GM18909 (cell line): ENCODE data around the gene RNF19B.

Source experiments
- ATAC-seq: cut with Tn5 transposase; IDR thresholded peaks from one replicate; pipeline ENCODE4 v1.9.1; 2021; ENCODE audit warnings: mild to moderate bottlenecking; ENCODE audit not compliant: unreplicated experiment, poor library complexity

RNF19B gene

DNA sequence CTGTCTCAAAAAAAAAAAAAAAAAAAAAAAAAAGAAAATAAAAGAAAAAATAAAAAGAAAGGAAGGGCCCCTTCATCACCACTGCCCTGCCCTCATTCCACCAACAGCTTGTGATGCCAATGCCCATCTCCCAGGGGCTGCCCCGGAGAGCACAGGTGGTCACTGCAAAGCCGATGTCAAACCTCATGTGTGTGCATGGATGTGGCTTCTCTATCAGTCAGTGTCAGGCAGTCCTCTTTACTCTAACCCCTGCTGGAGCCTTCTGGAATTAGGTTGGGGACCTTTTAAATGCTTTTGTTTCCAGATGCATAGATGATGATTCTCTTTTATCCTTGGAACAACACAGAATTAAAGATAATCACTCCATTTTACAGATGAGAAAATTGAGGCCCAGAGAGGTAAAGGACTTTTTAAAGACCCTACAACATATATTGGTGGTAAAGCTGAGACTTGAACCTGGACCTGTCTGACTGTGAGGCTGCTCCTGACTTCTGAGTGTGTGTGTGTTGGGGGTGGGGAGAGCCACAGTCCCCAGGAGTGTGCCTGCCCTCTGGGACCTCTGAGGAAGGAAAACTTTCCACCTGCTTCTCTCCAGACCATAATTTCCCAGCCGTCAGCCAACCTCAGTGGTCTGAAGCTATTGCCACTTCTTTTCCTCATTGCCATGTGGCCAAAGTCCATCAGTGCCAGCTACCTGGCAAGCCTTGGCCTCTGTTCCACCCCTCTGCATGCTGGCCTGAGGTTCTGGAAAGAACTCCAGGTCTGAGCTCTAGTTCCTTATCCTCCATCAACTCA lies 60.4 kb downstream of the RNF19B start:
- no peak for ATAC-seq

DNA sequence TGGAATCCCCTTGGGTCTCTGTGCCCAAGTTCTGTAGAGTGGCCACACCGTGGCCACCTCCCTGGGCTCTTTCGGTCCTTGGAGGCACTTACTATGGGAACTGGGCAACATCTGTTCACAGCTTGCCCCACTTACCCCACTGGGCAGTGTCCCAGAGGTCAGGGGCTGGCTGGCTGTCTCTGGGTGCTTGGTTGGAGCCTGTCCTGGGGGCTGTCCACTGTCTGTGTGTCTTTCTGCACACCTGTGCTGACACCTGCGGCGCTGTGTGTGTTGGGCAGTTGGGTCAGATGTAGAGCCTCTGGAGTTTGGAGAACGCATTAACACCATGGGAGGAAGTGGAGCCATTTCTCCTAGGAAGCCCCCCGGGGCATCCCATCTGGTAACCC lies 62.1 kb downstream of the RNF19B start:
- ATAC-seq, result no peak

DNA sequence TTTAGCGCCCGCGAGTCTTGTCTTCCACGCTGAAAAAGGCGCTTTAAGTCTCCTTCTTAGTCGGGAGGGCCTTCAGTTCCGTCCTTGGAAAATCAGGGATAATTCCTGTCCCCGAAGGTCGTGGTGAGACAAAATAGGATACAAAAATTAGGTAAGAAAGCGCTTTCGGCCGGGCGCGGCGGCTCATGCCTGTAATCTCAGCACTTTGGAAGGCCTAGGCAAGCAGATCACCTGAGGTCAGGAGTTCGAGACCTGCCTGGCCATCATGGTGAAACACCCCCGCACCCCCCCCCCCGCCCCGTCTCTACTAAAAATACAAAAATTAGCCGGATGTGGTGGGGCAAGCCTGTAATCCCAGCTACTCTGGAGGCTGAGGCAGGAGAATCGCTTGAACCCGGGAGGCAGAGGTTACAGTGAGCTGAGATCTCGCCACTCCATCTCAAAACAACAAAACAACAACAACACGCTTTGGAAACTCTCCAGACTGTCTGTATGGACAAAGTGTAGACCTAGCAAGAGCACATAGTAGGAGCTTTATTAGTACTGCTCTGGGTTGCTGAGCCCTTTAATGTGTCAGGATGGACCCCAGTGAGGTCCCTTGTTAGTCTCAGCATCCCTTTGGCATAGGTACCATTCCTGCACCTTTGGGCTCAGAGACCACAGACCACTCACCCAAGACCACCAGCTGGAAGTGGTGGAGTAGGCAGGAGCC lies 62.6 kb downstream of the RNF19B start:
- ATAC-seq, result no peak

DNA sequence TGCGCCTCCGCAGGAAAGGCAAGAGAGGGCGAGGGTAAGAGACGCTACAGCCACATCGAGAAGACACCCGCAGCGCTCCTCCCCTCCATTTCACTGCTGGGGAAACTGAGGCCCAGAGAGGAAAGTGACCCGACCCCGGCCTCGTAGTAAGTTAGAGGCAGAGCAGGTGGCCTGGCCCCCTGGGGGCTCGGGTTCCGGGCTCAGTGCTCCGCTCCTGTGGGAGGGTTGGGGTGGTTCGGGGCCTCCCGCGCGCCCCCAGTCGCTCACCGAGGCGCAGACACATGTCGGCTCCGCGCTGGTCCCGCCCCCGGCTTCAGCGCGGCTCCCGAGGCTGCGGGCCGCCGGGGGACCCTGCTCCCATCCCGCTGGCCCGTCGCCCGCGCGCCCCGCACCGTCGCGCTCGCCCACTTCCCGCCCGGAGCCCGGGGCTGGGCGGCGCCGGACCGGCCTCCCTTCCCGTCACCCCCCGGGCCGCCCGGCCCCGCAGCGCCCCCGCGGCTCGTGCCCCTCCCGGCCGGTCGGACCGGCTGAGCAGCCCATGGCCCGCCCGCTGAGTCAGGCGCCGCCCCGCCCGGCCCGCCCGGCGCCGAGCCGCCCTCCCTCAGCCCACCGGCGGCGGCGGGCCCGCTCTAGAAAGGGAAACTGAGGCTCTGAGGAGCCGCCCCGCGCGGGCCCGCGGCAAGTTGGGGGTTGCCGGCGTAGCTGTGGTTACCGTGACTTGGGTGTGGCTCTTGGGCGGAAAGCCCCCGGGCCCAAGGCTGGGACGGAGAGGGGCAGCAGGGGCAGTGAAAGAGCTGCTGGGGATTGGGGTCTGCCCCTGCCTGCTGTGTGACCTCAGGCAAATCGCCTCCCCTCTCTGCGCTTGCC lies 63.4 kb downstream of the RNF19B start, which contains the start of gene TMEM54:
Gene TMEM54, minus strand, starts transcription at position 434 of the 867 bp plus-strand sequence. Its CDS starts 151 bp downstream, at position 283.
- no peak for ATAC-seq

DNA sequence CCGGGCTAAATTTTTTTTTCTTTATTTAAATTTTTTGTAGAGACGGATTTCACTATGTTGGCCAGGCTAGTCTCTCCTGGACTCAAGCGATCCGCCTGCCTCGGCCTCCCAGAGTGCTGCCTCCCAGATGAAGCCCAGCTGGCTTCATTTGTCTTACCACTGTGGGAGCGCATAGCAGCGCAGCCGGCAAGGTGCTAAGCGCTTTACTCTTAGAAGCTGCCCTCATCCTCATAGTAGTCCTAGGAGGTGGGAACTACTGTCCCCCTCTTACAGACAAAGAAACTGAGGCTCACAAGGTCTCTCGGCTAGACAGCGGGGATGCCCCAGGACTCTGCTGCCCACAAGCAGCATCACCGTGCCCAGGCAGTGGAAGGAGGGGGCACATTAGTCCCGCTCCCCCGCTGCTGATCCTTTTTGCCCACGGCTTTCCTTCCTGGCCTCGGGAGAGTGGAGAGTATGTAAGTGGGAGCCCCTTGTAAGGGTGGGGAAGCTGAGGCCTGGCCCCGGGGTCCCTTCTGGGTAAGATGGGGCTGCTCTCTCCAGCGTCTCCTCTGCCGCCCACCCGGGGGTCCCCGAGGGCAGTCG lies 64.1 kb downstream of the RNF19B start:
- ATAC-seq, result no peak

DNA sequence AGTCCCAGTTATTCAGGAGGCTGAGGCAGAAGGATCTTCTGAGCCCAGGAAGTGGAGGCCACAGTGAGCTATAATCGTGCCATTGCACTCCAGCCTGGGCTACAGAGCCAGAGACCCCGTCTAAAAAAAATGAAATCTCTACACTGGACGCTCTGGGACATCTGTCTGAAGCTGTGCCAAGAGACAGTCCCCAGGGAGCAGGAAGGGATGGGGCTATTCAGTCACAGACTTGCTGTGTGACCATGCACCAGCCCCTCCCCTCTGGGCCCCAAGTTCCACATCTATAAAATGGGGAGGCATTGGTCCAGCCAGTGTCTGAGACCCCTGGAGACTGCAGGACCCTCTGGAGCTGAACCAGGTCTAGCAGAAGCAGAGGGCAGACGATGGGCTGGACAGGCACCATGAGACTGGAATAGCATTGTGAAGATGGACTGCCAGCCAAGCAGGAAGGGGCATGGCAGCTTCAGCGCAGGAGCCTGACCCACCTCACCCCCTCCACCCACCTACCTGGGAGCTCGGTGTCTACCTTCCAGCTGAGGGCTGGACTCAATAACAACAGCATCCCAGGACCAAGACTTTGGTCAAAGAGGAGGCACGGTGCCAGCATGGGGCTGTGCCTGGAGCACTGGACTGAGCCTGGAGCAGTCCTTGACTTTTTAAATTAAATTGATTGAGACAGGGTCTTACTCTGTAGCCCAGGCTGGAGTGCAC lies 64.9 kb downstream of the RNF19B start:
- ATAC-seq, result no peak

DNA sequence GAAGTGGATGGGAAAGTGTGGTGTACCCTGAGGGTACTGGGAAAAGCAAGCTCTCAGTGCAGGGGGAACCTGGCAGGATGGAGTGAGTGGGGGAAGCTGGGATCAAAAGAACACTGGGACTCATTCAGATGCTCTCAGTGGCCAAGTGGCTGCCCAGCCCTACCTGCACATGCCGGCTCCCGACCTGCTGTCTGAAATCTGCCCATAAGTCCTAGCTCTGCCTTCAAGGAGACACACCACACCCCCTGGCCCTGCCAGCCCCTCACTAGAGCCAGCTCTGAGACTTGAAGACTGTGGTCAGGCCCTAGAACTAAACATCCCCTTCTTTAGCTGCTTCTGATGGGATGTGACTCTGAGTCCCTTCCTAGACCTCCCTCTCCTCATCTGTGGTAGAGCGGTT lies 65.7 kb downstream of the RNF19B start:
- no peak for ATAC-seq

DNA sequence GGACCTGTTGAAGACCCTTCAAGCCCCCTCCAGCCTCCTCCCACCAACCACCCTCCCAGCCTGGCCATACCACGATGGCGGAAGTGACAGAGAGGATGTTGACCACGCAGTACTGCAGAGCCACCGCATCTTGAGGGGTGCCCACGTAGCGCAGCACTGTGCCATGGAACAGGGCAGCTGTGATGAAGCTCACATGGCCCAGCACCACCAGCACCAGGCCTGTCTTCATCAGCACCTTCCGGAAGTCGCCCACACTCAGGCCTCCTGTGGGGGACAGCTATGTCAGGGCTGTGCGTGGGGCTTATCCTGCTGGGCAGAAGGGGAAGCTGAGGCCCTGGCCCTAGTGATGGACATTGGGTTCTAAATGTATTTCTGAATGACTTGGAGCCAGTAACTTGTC lies 66.6 kb downstream of the RNF19B start:
- no peak for ATAC-seq

DNA sequence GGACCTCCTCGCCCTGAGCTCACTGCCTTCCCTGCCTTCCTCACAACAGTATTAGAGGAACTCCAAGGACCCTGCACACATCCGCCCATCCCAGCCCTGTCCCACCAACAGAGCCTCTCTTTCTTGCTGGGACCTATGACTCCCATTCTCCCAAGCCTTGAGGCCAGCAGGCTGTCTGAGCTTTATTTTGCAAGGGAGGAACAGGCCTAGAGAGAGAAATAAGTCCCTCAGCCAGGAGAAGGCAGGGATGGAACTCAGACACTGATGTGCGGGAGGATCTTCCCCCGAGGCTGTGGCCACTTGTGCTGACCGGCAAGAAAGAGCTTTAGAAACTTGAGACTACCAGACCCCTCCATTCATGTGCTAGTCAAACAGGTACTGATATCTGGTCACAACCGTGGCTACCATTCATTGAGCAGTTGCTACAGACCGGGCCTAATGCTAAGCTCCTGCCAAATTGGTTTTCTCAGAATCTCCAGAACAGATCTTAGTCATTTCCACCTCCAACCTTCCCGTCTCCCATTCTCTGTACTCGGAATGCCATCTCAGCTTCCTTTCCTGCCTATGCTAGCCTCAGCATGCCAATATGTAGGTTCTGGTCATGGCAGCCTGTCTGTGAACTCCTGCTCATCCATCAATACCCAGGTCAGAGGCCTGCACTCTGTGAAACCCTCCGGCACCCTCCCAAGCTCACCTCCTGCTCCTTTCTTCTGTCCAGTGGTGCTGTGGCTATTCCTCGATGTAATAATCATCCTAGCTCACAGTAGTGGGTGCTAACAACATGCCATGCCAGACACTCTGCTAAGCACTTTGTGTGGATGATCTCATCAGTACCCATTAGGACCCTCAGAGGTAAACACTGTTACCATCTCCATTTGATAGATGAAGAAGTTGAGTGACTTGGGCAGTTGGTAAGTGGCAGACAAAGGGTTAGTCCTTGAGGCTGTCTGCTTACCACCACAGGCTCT lies 67.2 kb downstream of the RNF19B start:
- ATAC-seq, result no peak

DNA sequence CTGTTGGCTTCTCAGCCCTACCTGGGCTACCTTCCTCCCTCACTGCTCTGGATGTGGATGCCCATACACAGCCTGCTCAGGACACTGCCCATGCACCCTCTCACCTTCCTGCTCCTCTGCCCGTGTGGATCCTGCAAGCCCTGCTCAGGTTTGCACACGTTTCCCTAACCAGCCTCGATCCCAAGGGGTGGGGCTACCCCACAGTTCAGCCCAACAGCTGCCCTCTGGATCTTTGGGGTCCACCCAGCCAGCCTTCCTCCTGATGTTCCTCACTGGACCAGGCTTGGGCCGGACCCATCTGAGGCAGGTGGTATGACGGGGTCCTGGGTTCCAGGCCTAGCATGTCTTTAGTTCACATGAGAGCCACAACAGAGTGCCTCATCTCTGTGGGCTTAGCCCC lies 68.2 kb downstream of the RNF19B start:
- no peak for ATAC-seq

DNA sequence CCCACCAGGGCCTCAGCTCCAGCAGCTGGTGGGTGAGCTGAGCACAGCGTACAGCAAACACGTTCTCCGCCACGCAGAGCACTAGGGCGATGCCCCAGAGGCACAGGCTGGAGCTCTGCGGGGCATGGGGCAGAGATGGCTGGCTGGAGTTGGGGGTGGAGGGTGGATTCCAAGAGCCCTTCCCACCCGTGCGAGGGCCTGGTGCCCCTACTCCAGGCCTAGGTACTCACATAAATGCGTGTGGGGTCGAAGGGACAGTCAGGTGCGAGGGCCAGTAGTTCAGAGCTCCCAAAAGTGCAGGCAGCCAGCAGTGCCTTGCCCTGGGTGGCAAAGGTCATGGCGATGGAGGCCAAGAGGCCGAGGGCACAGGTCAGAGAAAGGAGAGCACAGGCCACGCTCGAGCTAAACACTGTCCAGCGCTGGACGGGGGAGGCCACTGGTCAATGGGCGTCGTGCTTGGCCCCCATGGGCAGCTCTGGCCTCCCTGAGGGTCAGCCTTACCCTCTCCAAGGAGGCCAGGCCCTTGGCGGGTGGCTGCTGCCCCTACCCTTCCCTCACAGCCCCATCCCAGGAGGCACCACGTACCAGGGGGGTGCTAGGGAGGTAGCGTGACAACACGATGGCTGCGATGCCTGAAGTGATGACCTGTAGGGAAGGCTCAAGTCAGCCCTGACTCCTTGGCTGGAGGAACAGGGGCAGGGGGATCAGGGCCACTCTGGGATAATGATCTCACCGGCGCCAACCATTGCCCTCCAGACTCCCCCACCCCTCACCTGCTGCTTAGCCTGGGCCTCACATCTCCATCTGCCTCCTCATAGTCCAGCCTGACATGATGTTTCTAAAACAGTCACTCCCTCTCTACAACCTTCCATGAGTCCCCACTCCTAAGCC lies 69.0 kb downstream of the RNF19B start:
- no peak for ATAC-seq

DNA sequence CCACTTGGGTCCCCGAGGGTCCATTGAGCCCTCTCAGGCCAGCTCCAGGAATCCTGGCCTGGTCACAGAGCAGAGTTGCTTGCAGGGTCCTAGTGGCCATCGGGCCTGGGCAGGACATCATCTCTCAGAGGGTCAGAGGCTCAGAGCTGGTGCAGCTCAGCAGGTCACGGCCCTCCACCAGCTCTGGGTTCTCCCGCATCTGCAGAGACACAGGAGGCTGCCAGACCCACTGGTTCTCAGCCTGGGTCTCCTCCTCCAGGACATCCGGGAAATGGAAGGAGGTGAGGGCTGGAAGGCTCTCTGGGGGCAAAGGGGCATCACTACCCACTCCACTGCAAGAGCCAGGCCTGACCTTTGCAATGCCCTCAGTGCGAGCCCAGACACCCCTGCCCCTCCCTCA lies 69.9 kb downstream of the RNF19B start:
- no peak for ATAC-seq

DNA sequence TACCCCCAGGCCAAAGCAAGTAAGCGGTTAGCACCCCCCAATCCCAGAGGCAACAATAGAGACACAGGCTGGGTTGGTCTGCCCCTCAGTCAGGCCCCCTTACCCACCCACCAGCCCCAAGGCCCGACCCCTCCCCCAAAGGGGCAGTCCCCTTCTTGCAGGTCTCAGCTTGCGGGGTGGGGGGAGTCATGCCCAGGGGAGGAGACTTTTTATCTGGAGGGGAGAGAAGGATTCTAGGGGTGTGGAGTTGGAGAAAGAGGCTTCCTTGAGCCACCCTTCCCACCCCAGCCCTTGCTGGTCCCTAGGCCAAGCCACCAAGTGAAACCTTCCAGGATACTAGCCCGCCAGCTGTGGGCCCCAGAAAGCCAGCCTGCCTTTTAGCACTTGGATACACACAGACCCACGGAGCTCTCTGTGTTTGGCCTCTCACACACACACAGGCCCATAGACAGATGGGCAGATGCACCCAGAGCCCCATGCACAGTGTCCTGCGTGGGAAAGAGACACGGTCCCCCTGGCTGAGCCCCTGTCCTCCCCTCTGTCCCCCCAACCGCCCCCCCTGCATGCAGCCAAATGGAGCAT lies 70.5 kb downstream of the RNF19B start:
- no peak for ATAC-seq

DNA sequence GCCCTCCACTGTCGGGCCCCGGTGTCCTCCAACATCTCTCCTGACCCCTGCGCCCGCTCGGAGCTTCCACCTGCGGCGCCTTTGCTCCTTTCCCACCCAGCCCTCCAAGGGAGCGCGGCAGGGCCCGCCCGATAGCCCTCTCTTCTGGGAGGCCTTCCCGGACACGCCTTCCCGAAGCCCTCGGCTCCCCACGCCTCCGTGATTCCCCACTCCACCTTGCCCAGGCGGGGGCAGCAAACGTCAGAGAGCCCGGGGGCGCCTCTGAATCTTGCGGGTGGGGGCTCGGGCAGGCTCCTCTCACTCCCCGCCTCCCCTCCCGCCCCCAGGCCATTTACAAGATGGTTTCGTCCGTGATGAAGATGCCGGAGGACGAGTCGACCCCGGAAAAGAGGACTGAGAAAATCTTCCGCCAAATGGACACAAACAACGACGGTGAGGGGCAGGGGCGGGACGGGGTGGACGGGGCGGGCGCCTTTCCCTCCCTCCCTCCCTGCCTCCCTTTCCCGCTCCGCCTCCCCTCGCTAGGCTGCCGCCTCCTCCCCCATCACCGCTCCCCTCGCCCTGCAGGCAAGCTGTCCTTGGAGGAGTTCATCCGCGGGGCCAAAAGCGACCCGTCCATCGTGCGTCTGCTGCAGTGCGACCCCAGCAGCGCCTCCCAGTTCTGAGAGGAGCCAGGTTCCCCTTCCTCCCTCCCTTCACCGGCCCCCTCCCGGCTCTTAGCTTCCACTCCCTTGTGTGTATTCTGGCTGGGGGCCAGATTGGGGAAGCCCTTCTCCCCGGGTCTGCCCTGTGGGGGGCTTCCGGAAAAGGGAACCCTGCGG lies 71.2 kb downstream of the RNF19B start:
- no peak for ATAC-seq

DNA sequence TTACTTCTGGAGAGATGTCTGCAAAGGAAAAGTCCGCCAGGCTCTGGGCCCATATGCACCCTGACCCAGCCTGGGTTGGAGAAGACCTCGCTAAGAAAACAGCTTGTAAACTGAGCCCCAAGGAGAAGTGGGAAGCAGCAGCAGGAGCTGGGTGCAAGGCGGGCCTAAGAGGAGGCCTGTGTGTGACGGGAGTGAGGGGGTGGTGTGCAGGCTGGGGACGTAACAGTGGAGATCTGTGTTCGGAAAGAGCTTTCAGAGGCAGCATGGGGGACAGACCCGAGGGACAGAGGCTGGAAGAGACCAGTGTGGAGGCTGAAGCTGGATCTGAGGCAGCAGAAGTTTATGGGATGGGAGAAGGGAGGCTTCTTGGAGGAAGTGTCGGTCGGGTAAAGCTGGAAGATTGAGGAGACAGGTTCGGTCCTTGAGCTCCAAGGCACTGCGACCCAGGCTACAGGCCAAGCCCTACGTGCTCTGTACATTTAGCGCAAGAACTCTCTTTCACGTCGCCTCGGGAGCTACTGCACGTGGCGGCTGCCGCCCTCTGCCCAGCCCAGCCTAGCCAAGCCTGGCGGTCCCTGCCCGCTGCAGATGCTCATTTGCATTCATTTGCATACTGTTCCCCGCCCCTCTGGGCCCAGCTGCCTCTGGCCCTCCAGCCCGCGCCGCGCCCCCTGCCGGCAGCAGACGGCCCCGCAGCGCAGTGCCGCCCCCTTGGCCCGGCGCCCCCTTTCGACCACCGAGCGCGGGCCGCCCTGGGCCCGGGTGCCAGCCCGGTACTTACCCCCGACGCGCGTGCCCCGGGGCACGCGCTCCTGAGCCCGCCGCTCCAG lies 72.0 kb downstream of the RNF19B start:
- ATAC-seq, result no peak

DNA sequence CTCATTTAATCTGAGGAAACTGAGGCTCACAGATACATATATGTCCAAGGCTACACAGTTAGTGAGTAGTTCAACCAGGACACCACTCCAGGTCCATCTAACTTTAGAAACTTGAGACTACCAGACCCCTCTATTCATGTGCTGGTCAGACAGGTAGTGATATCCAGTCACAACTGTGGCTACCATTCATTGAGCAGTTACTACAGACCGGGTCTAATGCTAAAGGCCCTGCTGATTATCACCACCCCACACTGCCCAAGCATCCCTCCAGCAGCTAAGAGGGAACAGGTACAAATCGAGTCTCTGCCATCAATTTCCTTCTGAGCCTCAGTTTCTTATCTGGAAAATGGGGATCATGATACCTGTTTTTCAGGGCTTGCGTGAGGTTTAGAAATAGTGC lies 73.0 kb downstream of the RNF19B start:
- ATAC-seq, result no peak
